Measurements from ENCODE around the gene AFAP1L2.

GRCh38 chr10:114261076-114261475 lies 143.2 kb downstream of the AFAP1L2 start:
- TF ChIP-seq CTCF (IDR thresholded peaks at IDR 0.05) (no peak), EZH2 (IDR thresholded peaks at IDR 0.05) (no peak), EZH2phosphoT487 (IDR thresholded peaks at IDR 0.05) (no peak)

Measured in neural progenitor cell (in vitro differentiated cells).